NB4 (cell line): ENCODE measurements around the gene CYP4F12.

Source experiments
- DNase-seq: peaks from one replicate; pipeline ENCODE4 v3.0.0; 2010; ENCODE audit warnings: low read depth
- H3K4me3 ChIP-seq: one replicate; pipeline ENCODE4 v1.5.1; 2011; ENCODE audit warnings: mild to moderate bottlenecking, low read depth, low read length, moderate library complexity
- CTCF ChIP-seq: IDR thresholded peaks from one replicate; pipeline ENCODE4 v1.5.1; 2012; ENCODE audit warnings: low read depth, low read length
- MYC ChIP-seq: IDR thresholded peaks from 2 replicates; pipeline ENCODE4 v1.6.1; 2011; ENCODE audit warnings: low read depth, low read length
- POLR2A ChIP-seq: IDR thresholded peaks from 2 replicates; pipeline ENCODE4 v1.6.1; 2011; ENCODE audit warnings: mild to moderate bottlenecking; ENCODE audit not compliant: insufficient read length; ENCODE audit errors: extremely low read depth
- TF ChIP-seq, protein P1 (sequence below): IDR thresholded peaks from 2 replicates; pipeline ENCODE4 v1.6.1; 2011; ENCODE audit warnings: low read depth, low read length

The CYP4F12 gene

DNA sequence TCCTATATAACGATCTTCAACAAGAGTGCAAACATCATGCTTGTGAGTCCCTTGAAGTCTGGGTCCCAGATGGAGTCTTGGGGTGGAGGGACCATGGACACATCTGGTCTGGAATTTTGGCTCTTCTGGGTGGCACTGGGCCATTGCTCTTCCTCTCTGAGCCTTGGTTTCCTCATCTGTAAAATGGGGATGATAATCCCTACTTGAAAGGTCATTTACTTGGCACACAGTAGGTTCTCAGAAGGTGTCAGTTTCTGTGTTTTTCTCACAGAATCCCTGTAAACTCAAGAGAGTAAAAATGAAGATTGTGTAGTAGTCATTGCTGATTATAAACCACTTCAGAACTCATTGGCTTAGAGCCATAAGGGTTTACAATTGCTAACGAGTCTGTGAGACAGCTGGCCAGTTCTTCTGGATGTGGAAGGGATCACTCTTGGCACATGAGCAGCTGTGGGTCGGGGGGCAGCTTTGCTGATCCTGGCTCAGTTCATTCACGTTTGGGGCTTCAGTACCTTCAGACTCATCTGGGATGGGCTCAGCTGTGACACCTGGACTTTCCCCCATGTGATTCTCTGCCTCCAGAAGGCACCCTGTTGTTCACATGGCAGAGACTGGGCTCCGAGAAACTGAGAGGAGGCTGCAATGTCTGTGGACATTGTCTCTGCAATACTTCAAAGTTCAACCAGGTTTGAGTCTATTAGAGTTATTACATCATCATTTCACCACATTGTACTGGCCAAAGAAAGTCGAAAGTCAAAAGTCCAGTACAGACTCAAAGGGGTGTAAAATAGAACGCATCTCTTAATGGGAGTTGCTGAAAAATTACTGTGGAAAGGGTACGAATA is 7.8 kb downstream of the CYP4F12 start:
- DNase-seq = no peak
- H3K4me3 ChIP-seq = no peak overlapping the region
- TF ChIP-seq POLR2A (no peak), CTCF (no peak), MYC (no peak)
- TF ChIP-seq, protein P1, sequence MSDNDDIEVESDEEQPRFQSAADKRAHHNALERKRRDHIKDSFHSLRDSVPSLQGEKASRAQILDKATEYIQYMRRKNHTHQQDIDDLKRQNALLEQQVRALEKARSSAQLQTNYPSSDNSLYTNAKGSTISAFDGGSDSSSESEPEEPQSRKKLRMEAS = no peak

GRCh38 chr19:15683411-15683810 is 10.5 kb downstream of the CYP4F12 start:
- no peak overlapping the region for H3K4me3 ChIP-seq
- DNase-seq = no peak
- TF ChIP-seq, protein P1 = no peak
- TF ChIP-seq MYC (no peak), CTCF (no peak), POLR2A (no peak)

GRCh38 chr19:15684828-15685227 is 11.9 kb downstream of the CYP4F12 start:
- peak; percentile 26 for DNase-seq
- H3K4me3 ChIP-seq = no peak overlapping the region
- no peak for TF ChIP-seq MYC
- no peak for TF ChIP-seq POLR2A
- TF ChIP-seq, protein P1 = no peak
- no peak for TF ChIP-seq CTCF

- no peak for DNase-seq
- no peak for TF ChIP-seq CTCF
- no peak for TF ChIP-seq POLR2A
- TF ChIP-seq, protein P1 = no peak
- no peak for TF ChIP-seq MYC
- no peak overlapping the region for H3K4me3 ChIP-seq
These were observed 23.8 kb downstream of the CYP4F12 start for GRCh38 chr19:15696654-15697194.

DNA sequence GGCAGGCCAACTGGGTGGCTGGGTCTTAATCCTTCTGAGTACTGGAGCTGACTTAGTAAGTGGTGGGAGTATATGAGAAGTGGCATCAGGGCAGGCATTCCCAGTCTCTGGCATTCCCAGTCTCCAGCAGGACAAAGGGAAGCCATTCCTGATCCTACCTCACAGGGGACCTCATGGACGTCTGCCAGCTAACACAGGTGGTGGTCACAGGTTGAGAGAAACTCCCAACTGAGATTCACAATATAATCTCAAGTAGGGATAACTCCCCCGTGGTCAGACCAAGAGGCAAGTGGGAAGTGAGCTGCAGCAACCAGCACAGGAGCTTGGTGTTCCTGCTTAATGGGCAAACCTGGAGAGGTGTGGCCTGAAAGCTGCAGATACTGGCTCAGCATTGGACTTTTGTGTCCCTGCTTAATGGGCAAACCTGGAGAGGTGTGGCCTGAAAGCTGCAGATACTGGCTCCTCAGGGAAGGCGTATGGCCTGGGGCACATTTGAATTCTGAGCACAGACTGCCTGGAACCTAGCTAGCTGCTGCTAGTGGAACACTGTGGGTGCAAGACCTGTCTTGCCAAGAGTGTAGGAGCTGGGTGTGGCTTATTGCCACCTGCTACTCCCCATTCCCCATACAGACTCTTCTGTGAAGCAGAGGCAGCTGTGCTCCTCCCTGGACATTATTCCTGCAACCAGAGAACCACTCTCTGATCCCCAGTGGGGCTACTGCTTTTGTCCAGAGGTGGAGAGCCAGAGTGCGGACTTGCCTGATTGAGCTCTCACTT is 29.1 kb downstream of the CYP4F12 start:
- no peak overlapping the region for H3K4me3 ChIP-seq
- no peak for DNase-seq
- no peak for TF ChIP-seq CTCF
- TF ChIP-seq POLR2A = no peak
- TF ChIP-seq, protein P1 = no peak
- TF ChIP-seq MYC = no peak
